Keratinocyte (primary cell): ENCODE results near the gene SUV39H1.

Experiments used
- EZH2 ChIP-seq: IDR thresholded peaks from one replicate; pipeline ENCODE4 v1.6.1; 2012; ENCODE audit warnings: inconsistent platforms, mild to moderate bottlenecking, low read length, moderate library complexity
- TF ChIP-seq, protein P1 (sequence below), 3 experiments: IDR thresholded peaks in 1 of 3; conservative IDR thresholded peaks in 1 of 3; optimal IDR thresholded peaks in 1 of 3; 2 replicates in 2 of 3; 3 replicates in 1 of 3; pipeline versions ENCODE3 to v1.5.1; 2011; ENCODE audit warnings: low read length in 3 of 3, mild to moderate bottlenecking in 3 of 3, moderate library complexity in 2 of 3, control low read depth in 1 of 3, inconsistent platforms in 1 of 3; ENCODE audit not compliant: insufficient read depth in 2 of 3; ENCODE audit errors: extremely low read depth in 1 of 3

DNA sequence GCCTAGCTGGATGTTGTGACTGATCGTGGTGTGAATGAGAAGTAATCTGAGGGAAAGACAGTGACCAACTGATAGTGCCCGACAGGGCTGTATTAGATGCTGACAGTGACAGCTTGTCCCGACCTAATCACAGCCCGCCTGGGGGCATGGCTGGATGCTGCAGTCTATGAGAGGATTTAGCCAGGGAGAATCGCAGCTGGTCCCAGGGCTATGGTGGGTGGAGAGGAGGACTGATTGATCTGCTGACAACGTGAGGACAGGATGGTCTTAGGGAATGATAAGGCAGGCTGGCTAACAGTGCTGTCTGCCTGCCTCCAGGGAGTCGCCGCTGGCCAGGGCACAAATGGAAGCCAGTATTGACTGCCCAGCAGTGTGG is 621 bp upstream of the SUV39H1 start:
- TF ChIP-seq, protein P1, sequence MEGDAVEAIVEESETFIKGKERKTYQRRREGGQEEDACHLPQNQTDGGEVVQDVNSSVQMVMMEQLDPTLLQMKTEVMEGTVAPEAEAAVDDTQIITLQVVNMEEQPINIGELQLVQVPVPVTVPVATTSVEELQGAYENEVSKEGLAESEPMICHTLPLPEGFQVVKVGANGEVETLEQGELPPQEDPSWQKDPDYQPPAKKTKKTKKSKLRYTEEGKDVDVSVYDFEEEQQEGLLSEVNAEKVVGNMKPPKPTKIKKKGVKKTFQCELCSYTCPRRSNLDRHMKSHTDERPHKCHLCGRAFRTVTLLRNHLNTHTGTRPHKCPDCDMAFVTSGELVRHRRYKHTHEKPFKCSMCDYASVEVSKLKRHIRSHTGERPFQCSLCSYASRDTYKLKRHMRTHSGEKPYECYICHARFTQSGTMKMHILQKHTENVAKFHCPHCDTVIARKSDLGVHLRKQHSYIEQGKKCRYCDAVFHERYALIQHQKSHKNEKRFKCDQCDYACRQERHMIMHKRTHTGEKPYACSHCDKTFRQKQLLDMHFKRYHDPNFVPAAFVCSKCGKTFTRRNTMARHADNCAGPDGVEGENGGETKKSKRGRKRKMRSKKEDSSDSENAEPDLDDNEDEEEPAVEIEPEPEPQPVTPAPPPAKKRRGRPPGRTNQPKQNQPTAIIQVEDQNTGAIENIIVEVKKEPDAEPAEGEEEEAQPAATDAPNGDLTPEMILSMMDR (optimal IDR thresholded peaks at IDR 0.05 in 1 of 3, IDR thresholded peaks at IDR 0.05 in 1 of 3, conservative IDR thresholded peaks at IDR 0.05 in 1 of 3; ENCODE audit: extremely low read depth in 1 of 3, insufficient read depth in 2 of 3, low read length in 3 of 3), result no peak
- TF ChIP-seq EZH2, result no peak
